GM18909 (cell line): ENCODE measurements around the gene PRKCZ.
"Not testable (repeated sequence)": the region's sequence is repeated elsewhere in the genome, so short reads cannot be mapped to it uniquely, and the experiment has no call there.

Source experiments
- ATAC-seq: cut with Tn5 transposase; IDR thresholded peaks from one replicate; pipeline ENCODE4 v1.9.1; 2021; ENCODE audit warnings: mild to moderate bottlenecking; ENCODE audit not compliant: unreplicated experiment, poor library complexity

PRKCZ gene

GRCh38 chr1:2147869-2148268 lies 97.7 kb downstream of the PRKCZ start:
- ATAC-seq = not testable (repeated sequence)

GRCh38 chr1:2148691-2149090 lies 98.5 kb downstream of the PRKCZ start:
- no peak for ATAC-seq

GRCh38 chr1:2150801-2151200 lies 100.6 kb downstream of the PRKCZ start:
- ATAC-seq = no peak

GRCh38 chr1:2151252-2151651 lies 101.0 kb downstream of the PRKCZ start:
- ATAC-seq = no peak

- no peak for ATAC-seq
Measured at GRCh38 chr1:2151911-2152310, 101.7 kb downstream of the PRKCZ start.

GRCh38 chr1:2152954-2153353 lies 102.7 kb downstream of the PRKCZ start:
- ATAC-seq = no peak

- ATAC-seq = no peak
Measured at GRCh38 chr1:2154022-2154421, 103.8 kb downstream of the PRKCZ start.

GRCh38 chr1:2155147-2155598 lies 105.0 kb downstream of the PRKCZ start:
- ATAC-seq = no peak

- ATAC-seq = no peak
Measured at GRCh38 chr1:2155788-2156187, 105.6 kb downstream of the PRKCZ start.

- ATAC-seq = no peak
Measured at GRCh38 chr1:2156866-2157265, 106.7 kb downstream of the PRKCZ start.

- no peak for ATAC-seq
Measured at GRCh38 chr1:2157856-2158255, 107.6 kb downstream of the PRKCZ start.

GRCh38 chr1:2158272-2158671 lies 108.1 kb downstream of the PRKCZ start:
- ATAC-seq = no peak

- no peak for ATAC-seq
Measured at GRCh38 chr1:2159124-2159523, 108.9 kb downstream of the PRKCZ start.

- no peak for ATAC-seq
Measured at GRCh38 chr1:2160451-2161300, 110.5 kb downstream of the PRKCZ start.

GRCh38 chr1:2163205-2163604 lies 113.0 kb downstream of the PRKCZ start:
- ATAC-seq = no peak

- ATAC-seq = no peak
Measured at GRCh38 chr1:2165646-2166045, 115.4 kb downstream of the PRKCZ start.

- no peak for ATAC-seq
Measured at GRCh38 chr1:2166254-2166653, 116.0 kb downstream of the PRKCZ start.

GRCh38 chr1:2166695-2167094 lies 116.5 kb downstream of the PRKCZ start:
- ATAC-seq = no peak

GRCh38 chr1:2168090-2168489 lies 117.9 kb downstream of the PRKCZ start:
- ATAC-seq = no peak

GRCh38 chr1:2168535-2168934 lies 118.3 kb downstream of the PRKCZ start:
- no peak for ATAC-seq

GRCh38 chr1:2169200-2169836 lies 119.1 kb downstream of the PRKCZ start:
- ATAC-seq = no peak

- no peak for ATAC-seq
Measured at GRCh38 chr1:2170211-2170610, 120.0 kb downstream of the PRKCZ start.
